Progenitor cell of endocrine pancreas (in vitro differentiated cells): Measurements from ENCODE around the gene DHRS2. TPM values are rescaled to one million over a fixed set of nuclear protein-coding genes. Genes with fewer than 3 reads are reported as not detected.

Experiments used
- DNase-seq: peaks from one replicate; pipeline ENCODE4 v3.0.0; 2021; ENCODE audit warnings: low spot score; ENCODE audit not compliant: unreplicated experiment
- H3K27ac Mint-ChIP-seq: 2 replicates; pipeline ENCODE4 v1.8.0; 2021; ENCODE audit warnings: mild to moderate bottlenecking, moderate library complexity, mixed read lengths
- H3K27me3 Mint-ChIP-seq: 2 replicates; pipeline ENCODE4 v1.8.0; 2021; ENCODE audit warnings: mixed read lengths
- H3K36me3 Mint-ChIP-seq: 2 replicates; pipeline ENCODE4 v1.8.0; 2022; ENCODE audit warnings: mixed read lengths; ENCODE audit not compliant: insufficient read depth
- H3K4me1 Mint-ChIP-seq: 2 replicates; pipeline ENCODE4 v1.8.0; 2021; ENCODE audit warnings: low read depth, mixed read lengths
- H3K4me3 Mint-ChIP-seq: 2 replicates; pipeline ENCODE4 v1.8.0; 2021; ENCODE audit warnings: low read depth, mild to moderate bottlenecking, moderate library complexity, mixed read lengths
- H3K9me3 Mint-ChIP-seq: 2 replicates; pipeline ENCODE4 v1.8.0; 2021; ENCODE audit warnings: low read depth, mixed read lengths
- total RNA-seq: library from RNA; stranded (reverse); gene quantifications from 2 replicates; pipeline ENCODE4 v1.2.1, GENCODE V29; 2021
- TF ChIP-seq, protein P1 (sequence below): fragments of 200-600 bp; sonication (generic); IDR thresholded peaks from one replicate; pipeline ENCODE4 v1.5.0; 2021; ENCODE audit warnings: antibody characterized with exemption, mild to moderate bottlenecking; ENCODE audit not compliant: unreplicated experiment

DHRS2 gene
- total RNA-seq, 1 donor from 2014 or later = 0.77 TPM

DNA sequence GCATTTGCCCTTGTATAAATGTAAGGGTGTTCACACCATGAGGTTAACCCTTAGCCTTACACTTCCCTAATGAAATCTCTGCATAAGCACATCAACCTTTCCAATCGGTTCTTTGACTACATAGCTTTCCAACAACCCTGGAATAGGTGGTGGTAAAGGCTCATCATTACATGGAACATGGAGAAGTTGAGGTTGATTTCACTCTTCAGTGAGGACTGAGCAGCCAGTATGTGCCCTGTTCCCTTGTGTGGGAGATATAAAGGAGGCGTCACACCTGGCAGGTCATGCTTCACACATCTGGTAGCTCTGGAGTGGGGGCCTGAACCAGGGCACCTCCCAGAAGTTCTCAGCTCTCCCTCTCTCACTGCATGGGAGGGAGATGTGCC, 35.8 kb upstream of the DHRS2 start:
- no peaks in the 10 kb centered on the region for H3K4me1 Mint-ChIP-seq
- H3K27ac Mint-ChIP-seq = no peak overlapping the region
- DNase-seq = no peak
- TF ChIP-seq, protein P1, sequence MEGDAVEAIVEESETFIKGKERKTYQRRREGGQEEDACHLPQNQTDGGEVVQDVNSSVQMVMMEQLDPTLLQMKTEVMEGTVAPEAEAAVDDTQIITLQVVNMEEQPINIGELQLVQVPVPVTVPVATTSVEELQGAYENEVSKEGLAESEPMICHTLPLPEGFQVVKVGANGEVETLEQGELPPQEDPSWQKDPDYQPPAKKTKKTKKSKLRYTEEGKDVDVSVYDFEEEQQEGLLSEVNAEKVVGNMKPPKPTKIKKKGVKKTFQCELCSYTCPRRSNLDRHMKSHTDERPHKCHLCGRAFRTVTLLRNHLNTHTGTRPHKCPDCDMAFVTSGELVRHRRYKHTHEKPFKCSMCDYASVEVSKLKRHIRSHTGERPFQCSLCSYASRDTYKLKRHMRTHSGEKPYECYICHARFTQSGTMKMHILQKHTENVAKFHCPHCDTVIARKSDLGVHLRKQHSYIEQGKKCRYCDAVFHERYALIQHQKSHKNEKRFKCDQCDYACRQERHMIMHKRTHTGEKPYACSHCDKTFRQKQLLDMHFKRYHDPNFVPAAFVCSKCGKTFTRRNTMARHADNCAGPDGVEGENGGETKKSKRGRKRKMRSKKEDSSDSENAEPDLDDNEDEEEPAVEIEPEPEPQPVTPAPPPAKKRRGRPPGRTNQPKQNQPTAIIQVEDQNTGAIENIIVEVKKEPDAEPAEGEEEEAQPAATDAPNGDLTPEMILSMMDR = no peak
- no peaks in the 10 kb centered on the region for H3K36me3 Mint-ChIP-seq
- H3K4me3 Mint-ChIP-seq = no peak overlapping the region
- H3K27me3 Mint-ChIP-seq = peaks cover 5% of the 10 kb centered on the region
- no peaks in the 10 kb centered on the region for H3K9me3 Mint-ChIP-seq

DNA sequence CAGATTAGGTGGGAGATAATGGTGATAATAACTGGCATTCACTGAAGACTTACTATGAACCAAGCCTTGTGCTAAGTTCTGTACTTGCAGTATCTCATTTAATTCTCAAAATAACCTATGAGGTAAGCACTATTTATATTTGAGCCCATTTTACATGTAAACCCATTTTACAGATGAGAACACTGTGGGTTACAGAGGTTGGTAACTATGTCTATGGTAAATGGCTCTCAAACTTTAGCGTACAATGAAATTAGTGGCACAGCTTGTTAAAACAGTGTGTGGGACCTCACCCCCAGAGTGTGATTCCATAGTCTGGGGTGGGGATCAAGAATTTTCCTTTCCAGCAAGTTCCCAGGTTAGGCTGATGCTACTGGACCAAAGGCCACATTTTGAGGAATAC, 35.4 kb upstream of the DHRS2 start:
- TF ChIP-seq, protein P1 = no peak
- Mint-ChIP-seq H3K4me1 (no peaks in the 10 kb centered on the region), H3K36me3 (no peaks in the 10 kb centered on the region), H3K27me3 (peaks cover 8% of the 10 kb centered on the region), H3K4me3 (no peak overlapping the region), H3K27ac (no peak overlapping the region), H3K9me3 (no peaks in the 10 kb centered on the region)
- no peak for DNase-seq

DNA sequence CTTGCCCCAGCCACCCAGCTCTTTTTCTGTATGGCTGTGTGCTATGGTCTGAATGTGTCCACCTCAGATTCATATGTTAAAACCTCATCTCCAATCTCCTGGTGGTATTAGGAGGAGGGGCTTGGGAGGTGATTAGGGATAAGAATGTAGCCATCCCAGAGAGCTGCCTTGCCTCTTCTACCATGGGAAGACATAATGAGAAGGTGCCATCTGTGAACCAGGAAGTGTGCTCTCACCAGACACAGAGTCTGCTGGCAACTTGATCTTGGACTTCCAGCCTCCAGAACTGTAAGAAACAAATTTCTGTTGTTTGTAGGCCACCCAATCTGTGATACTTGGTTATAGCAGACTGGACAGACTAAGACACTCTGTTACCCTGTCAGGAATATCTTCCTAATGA, 34.7 kb upstream of the DHRS2 start:
- H3K4me1 Mint-ChIP-seq = no peaks in the 10 kb centered on the region
- DNase-seq = no peak
- H3K9me3 Mint-ChIP-seq = no peaks in the 10 kb centered on the region
- H3K27ac Mint-ChIP-seq = no peak overlapping the region
- no peaks in the 10 kb centered on the region for H3K36me3 Mint-ChIP-seq
- TF ChIP-seq, protein P1 = no peak
- no peak overlapping the region for H3K4me3 Mint-ChIP-seq
- H3K27me3 Mint-ChIP-seq = peaks cover 11% of the 10 kb centered on the region

DNA sequence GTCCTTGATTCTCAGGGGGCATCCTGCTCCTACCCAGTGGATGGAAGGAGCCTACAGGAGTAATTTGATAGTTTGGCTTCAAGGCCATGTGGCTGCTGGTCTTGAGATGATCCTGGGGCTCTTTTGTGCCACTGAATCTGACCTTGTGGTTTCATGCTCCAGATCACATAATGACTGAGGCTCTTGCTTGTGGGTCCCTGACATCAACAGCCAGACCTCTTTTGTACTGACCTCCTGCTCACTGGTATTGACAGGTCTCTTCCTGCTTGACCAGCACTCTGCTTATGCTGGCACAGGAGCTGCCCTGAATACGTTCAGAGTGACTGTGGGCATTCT, 34.4 kb upstream of the DHRS2 start:
- Mint-ChIP-seq H3K4me1 (no peaks in the 10 kb centered on the region), H3K9me3 (no peaks in the 10 kb centered on the region), H3K4me3 (no peak overlapping the region), H3K27ac (no peak overlapping the region), H3K27me3 (peaks cover 13% of the 10 kb centered on the region), H3K36me3 (no peaks in the 10 kb centered on the region)
- TF ChIP-seq, protein P1 = no peak
- no peak for DNase-seq

DNA sequence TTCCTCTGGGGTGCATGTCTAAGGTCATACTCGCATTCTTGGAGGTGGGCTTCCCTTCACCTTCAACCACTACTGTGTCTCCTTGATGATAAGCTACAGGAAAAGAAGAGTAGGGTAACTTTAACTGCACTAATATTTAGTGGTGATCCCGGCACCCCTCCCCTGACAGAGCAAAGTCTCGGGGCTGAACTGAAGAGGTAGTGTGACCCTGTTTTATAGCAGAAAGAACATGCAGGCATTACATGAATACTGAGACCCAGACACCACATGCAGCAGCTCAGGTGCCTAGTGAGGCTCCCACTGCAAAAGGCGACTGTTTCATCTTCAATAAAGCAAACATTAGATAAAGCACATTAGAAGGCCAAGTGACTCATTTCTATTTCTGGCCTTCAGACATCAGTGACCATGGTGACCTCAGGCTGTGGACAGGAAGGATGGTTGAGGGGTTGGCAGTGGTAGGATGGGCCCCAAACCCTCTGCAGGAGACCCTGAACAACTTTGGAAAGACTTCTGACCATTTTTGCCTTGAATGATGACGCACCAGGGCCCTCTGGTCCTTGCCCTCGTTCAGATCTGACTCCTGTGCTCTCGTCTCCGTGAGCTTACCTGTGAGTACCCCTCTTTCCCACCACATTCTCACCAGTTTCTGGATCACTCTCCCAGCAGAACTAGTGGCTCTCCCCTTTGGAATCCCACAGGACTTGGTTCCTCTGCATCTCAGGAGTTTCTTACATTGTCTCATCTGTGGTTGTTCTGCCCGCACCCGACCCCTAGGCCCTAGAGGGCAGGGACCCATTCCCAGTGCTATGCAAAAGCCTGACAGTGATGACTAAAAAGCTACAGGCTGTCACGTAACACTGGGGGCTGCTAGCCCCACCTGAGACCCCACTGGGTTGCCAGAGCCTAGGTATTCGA, 33.7 kb upstream of the DHRS2 start:
- TF ChIP-seq, protein P1 = no peak
- peaks cover 14% of the 10 kb centered on the region for H3K27me3 Mint-ChIP-seq

More for the DNA sequence above, 33.7 kb upstream of the DHRS2 start:
- no peaks in the 10 kb centered on the region for H3K4me1 Mint-ChIP-seq
- H3K4me3 Mint-ChIP-seq = no peak overlapping the region
- no peaks in the 10 kb centered on the region for H3K36me3 Mint-ChIP-seq
- peaks cover 2% of the 10 kb centered on the region for H3K9me3 Mint-ChIP-seq
- H3K27ac Mint-ChIP-seq = no peak overlapping the region
- no peak for DNase-seq
